Measurements from ENCODE around the gene SYT3. TPM values are rescaled to one million over a fixed set of nuclear protein-coding genes. Genes with fewer than 3 reads are reported as not detected.

Gene SYT3
- 0.09 and 0.12 TPM in 2 replicates for total RNA-seq

DNA sequence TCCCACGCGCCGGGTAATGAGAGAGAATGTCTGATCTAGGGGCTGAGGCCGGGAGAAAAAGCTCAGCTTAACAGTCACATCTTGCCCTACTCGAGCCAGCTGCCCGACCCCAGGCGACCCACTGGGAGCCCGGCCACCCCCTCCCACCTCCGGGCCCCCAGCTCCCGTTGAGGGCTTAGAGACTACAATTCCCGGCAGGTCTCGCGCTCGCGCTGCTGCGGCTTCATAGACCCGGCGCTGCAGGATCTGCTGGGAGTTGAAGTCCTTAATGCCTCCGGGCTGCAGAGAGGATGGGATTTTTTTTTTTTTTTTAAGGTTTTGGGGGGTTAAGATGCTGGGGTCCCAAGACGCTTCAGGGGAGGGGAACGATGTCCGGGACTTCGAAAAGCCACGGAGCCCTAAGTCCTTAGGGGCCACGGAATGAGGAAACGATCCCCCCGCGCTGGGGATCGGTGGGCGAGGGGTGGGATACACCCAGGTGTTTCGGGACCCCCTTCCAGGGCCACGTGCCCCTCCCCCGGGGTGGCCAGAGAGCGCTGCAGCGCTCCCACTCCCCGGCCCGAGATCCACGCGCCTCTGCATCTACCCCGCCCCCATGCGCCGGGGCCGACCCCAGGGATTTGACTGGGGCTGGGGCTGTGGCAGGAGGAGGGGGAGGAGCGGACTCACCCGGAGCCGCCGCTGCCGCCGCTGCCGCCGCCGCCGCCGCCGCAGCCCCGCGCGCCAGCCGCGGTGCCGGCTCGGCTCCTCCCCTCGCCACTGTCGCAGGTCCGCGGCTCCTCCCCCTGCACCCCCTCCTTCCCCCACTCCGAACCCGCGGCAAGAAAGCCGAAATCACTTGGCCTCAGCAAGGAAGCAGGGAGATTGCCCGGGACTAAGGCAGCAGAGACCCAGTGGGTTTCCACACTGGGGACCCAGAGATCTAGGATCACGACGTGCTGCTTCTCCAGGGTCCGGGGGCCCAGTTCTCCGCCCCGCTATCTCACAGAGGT lies at the start of gene SYT3:
Gene SYT3, minus strand, starts transcription at position 761 of the 992 bp plus-strand sequence. CDS start 2,470 bp downstream, outside the sequence.

DNA sequence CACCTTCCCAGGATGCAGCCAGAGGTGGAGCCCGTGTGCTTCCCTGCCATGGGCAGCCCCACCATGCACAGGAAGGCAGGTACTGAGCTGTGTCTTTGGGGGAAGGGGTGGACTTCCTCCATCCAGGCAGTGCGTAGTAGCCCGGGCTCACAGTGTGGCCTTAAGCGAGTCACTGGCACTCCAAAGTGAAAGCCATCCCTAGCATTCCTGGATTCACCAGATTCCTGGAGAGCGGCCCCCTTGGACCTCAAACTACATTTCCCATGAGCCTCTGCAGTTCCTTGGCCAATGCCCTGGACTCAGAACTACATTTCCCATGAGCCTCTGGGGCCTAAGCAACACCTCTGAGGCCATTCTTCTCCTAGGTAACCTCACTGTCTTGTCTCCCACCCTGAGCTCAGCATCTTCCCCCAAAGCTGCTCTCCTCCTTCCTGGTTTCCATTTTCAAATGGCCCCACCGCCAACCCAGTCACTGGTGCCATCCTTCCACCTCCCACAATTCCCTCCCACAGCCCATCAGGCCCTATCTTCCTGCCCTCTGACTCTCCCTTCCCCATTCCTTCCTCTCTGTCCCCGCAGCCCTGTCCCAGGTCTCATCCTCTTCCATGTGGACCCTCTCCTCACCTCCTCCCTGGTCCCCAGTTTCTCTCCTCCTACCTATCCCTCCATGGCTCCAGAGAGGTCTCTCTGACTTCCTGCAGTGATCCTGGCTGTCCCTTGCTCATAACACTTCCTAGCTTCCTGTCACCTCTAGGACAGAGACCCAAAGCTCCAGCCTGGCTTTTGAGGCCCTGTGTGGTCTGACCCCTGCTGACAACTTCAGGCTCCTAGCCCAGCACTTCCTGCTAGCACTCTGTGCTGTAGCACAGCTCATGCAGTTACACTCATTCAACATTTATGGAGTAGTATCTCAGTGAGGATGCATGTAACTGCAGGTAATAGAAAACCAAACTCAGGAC lies 10.0 kb upstream of the SYT3 start, which contains the start of gene C19orf81:
Gene C19orf81, plus strand, starts transcription at position 13 of the 959 bp plus-strand sequence. Its CDS starts 0 bp downstream, at position 13.

Other genes starting within 250 kb of the SYT3 start
- 0.17 TPM in 1 of 2 replicates, not detected in the other for gene SPIB, start 220.9 kb downstream of the SYT3 start, total RNA-seq
- 0.26 TPM in 1 of 2 replicates, not detected in the other for gene MYBPC2, start 207.0 kb downstream of the SYT3 start, total RNA-seq
- gene EMC10, start 163.4 kb downstream of the SYT3 start, total RNA-seq, result 120 and 125 TPM in 2 replicates
- 1.1 TPM in 1 of 2 replicates, not detected in the other for gene GARIN5A, start 163.0 kb downstream of the SYT3 start, total RNA-seq
- gene JOSD2, start 128.7 kb downstream of the SYT3 start, total RNA-seq, result 48.7 and 55.0 TPM in 2 replicates
- gene ASPDH, start 126.0 kb downstream of the SYT3 start, total RNA-seq, result not detected in 2 replicates
- 0.35 and 0.60 TPM in 2 replicates for gene LRRC4B, start 71.4 kb downstream of the SYT3 start, total RNA-seq
- gene C19orf81, start 9.6 kb upstream of the SYT3 start, total RNA-seq, result 1.1 TPM in 1 of 2 replicates, not detected in the other
- gene SHANK1, start 79.9 kb upstream of the SYT3 start, total RNA-seq, result 0.93 and 1.4 TPM in 2 replicates
- 172 and 192 TPM in 2 replicates for gene CLEC11A, start 83.5 kb upstream of the SYT3 start, total RNA-seq
- gene GPR32, start 130.6 kb upstream of the SYT3 start, total RNA-seq, result not detected in 2 replicates
- not detected in 2 replicates for gene ACP4, start 150.5 kb upstream of the SYT3 start, total RNA-seq
- gene KLK1, start 183.9 kb upstream of the SYT3 start, total RNA-seq, result not detected in 2 replicates
- not detected in 2 replicates for gene KLK15, start 193.7 kb upstream of the SYT3 start, total RNA-seq
- gene KLK3, start 215.0 kb upstream of the SYT3 start, total RNA-seq, result not detected in 2 replicates
- gene KLK2, start 233.6 kb upstream of the SYT3 start, total RNA-seq, result not detected in 2 replicates